Spleen (tissue), 7 donors: ENCODE measurements around the gene PPOX.

ENCODE experiments used
- CTCF ChIP-seq, 11 experiments: fragments of 200-600 bp in 7 of 11; fragments of 450-650 bp in 4 of 11; sonication (generic) in 4 of 11; IDR thresholded peaks in 8 of 11; conservative IDR thresholded peaks in 3 of 11; 1 replicate in 7 of 11; 2 replicates in 4 of 11; pipeline versions ENCODE4 v1.4.0 to v1.8.0; 2016 to 2021; ENCODE audit warnings: antibody characterized with exemption in 11 of 11, inconsistent platforms in 4 of 11, mild to moderate bottlenecking in 1 of 11
- POLR2A ChIP-seq, 3 donors: fragments of 450-650 bp; IDR thresholded peaks; one replicate each; pipeline ENCODE4 v1.5.1; 2017; ENCODE audit warnings: antibody characterized with exemption in 3 of 3, mild to moderate bottlenecking in 1 of 3
- donor health status: DM: no; HTN: no; CAD: no; lungs with moderate emphysema.
- donor health status: DM: no; HTN: no; CAD: no.
- donor health status: DM: no; HTN: no; CAD: no.

DNA sequence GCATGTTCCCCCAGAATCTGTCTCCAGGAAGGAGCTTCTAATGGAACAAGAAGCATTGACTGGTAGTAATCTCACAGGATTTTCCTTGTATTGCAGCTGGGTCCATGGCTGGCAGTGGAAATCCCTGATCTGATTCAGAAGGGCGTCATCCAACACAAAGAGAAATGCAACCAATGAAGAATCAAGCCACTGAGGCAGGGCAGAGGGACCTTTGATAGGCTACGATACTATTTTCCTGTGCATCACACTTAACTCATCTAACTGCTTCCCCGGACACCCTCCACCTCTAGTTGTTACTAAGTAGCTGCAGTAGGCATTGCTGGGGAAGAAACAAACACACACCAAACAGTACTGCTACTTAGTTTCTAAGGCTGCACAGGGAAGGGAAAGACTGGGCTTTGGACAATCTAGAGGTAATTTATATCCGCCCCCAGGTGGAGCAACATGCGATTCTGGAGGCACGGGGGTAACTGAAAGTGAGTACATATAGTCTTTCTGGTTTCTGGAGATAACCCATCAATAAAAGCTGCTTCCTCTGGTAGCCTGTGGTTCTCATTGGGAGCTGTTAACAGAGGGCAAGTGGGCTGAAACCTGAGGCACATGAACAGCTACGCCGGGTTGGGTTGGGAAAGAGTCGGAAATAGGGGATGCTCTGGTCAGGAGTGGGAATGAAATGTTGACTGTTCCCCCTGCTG, 7.8 kb upstream of the PPOX start:
- TF ChIP-seq CTCF (IDR thresholded peaks at IDR 0.05 in 8 of 11, conservative IDR thresholded peaks at IDR 0.05 in 3 of 11) (no peak), POLR2A (IDR thresholded peaks at IDR 0.05) (no peak)
